SK-N-SH treated with all-trans-retinoic acid at 6 μM for 48 hours (cell line): Measurements from ENCODE around the gene SLC5A6.

Source experiments
- RARB ChIP-seq: fragments of 250-450 bp; sonication (Bioruptor Pico); IDR thresholded peaks from 2 replicates; pipeline ENCODE4 v1.8.0; 2021; ENCODE audit warnings: mild to moderate bottlenecking, moderate library complexity
- ZC3H10 ChIP-seq: fragments of 250-450 bp; sonication (Bioruptor Pico); IDR thresholded peaks from 2 replicates; pipeline ENCODE4 v1.5.1; 2021; ENCODE audit warnings: mild to moderate bottlenecking, moderate library complexity
- ZFP30 ChIP-seq: fragments of 450-650 bp; formaldehyde crosslinking; IDR thresholded peaks from 2 replicates; pipeline ENCODE4 v1.5.0; 2022; ENCODE audit warnings: mild to moderate bottlenecking, moderate library complexity
- TF ChIP-seq, protein P1 (sequence below): fragments of 250-450 bp; sonication (Bioruptor Pico); IDR thresholded peaks from 2 replicates; pipeline ENCODE4 v1.5.1; 2020; ENCODE audit warnings: low read depth, mild to moderate bottlenecking, moderate library complexity
- TF ChIP-seq, protein P2 (sequence below): fragments of 250-450 bp; sonication (Bioruptor Pico); IDR thresholded peaks from 2 replicates; pipeline ENCODE4 v1.8.0; 2020; ENCODE audit warnings: mild to moderate bottlenecking, moderate library complexity, borderline replicate concordance

DNA sequence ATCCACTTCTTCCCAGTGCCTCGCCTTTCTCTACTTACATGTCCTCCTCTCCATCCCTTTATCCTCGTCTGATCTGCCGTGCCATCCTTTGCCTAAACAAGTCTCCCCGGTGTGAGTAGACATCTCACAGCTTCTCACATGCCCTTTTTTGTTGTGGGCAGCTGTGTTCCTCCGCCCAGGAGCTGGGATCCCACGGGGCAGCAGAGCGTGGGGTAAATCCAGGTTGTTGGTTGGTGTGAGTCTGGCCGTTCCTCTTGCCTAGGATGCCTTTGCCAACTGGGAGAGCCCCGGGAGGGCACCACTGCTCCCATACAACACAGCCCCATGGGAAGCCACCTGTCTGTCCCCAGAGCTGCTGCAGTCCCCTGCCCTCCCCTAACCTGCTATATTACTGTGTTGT, 28.3 kb upstream of the SLC5A6 start:
- TF ChIP-seq, protein P1, sequence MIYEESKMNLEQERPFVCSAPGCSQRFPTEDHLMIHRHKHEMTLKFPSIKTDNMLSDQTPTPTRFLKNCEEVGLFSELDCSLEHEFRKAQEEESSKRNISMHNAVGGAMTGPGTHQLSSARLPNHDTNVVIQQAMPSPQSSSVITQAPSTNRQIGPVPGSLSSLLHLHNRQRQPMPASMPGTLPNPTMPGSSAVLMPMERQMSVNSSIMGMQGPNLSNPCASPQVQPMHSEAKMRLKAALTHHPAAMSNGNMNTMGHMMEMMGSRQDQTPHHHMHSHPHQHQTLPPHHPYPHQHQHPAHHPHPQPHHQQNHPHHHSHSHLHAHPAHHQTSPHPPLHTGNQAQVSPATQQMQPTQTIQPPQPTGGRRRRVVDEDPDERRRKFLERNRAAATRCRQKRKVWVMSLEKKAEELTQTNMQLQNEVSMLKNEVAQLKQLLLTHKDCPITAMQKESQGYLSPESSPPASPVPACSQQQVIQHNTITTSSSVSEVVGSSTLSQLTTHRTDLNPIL (CRISPR knock-in tag): no peak
- no peak for TF ChIP-seq ZFP30 (CRISPR knock-in tag)
- TF ChIP-seq, protein P2, sequence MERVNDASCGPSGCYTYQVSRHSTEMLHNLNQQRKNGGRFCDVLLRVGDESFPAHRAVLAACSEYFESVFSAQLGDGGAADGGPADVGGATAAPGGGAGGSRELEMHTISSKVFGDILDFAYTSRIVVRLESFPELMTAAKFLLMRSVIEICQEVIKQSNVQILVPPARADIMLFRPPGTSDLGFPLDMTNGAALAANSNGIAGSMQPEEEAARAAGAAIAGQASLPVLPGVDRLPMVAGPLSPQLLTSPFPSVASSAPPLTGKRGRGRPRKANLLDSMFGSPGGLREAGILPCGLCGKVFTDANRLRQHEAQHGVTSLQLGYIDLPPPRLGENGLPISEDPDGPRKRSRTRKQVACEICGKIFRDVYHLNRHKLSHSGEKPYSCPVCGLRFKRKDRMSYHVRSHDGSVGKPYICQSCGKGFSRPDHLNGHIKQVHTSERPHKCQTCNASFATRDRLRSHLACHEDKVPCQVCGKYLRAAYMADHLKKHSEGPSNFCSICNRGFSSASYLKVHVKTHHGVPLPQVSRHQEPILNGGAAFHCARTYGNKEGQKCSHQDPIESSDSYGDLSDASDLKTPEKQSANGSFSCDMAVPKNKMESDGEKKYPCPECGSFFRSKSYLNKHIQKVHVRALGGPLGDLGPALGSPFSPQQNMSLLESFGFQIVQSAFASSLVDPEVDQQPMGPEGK: no peak
- TF ChIP-seq ZC3H10: no peak
- no peak for TF ChIP-seq RARB (CRISPR knock-in tag)
